ENCODE data around the gene ZNF567.

DNA sequence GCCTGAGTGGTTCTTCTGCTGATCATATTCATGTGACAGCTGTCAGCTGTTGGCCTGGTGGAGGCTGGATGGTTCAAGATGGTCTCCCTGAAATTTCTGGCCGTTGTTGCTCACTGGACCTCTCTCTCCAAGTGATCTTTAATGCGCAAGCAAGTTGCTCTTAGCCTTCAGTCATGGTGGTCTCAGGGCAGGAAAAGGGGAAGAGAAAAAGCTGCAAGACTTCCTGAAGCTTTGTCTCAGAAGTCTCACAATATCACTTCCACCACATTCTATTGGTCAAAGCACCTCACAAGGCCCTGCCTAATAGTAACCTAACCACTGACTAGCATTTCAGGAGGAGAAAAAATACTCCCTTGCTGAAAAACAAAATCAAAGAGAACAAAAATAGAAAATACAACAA, 1.6 kb upstream of the ZNF567 start:
- no peak for TF ChIP-seq EP300 (IDR thresholded peaks at IDR 0.05)
- TF ChIP-seq CTCF (IDR thresholded peaks at IDR 0.05) = no peak
- no peak for TF ChIP-seq POLR2AphosphoS5 (IDR thresholded peaks at IDR 0.05)

All from stomach (tissue), 4 donors.